OCI-LY1 (cell line): Measurements from ENCODE around the gene VSTM4.

ENCODE experiments used
- H2AFZ ChIP-seq: fragments of 200-600 bp; sonication (generic), shearing (Covaris generic); 2 replicates; pipeline ENCODE4 v1.6.0; 2014; ENCODE audit warnings: antibody characterized with exemption, mild to moderate bottlenecking, low read length
- H3F3A ChIP-seq: fragments of 200-600 bp; sonication (generic), shearing (Covaris generic); 2 replicates; pipeline ENCODE4 v1.6.0; 2014; ENCODE audit warnings: mild to moderate bottlenecking, antibody characterized with exemption, low read length, moderate library complexity; ENCODE audit not compliant: insufficient read depth
- H3K27ac ChIP-seq: fragments of 200-600 bp; sonication (generic); 2 replicates; pipeline ENCODE4 v1.5.1; 2014; ENCODE audit warnings: low read length, mixed run types, mild to moderate bottlenecking, low read depth; ENCODE audit not compliant: poor library complexity, severe bottlenecking
- H3K27me3 ChIP-seq: fragments of 200-600 bp; sonication (generic); 2 replicates; pipeline ENCODE4 v1.6.0; 2014; ENCODE audit warnings: antibody characterized with exemption, mild to moderate bottlenecking, low read length, moderate library complexity; ENCODE audit not compliant: insufficient read depth
- H3K36me3 ChIP-seq: fragments of 200-600 bp; sonication (generic); 2 replicates; pipeline ENCODE4 v1.6.1; 2014; ENCODE audit warnings: mild to moderate bottlenecking, antibody characterized with exemption, low read length, moderate library complexity, mixed read lengths; ENCODE audit not compliant: insufficient read depth
- H3K4me1 ChIP-seq: fragments of 200-600 bp; sonication (generic); 2 replicates; pipeline ENCODE4 v1.5.1; 2014; ENCODE audit warnings: mild to moderate bottlenecking, low read length, moderate library complexity; ENCODE audit not compliant: insufficient read depth, severe bottlenecking
- H3K4me2 ChIP-seq: fragments of 200-600 bp; sonication (generic), shearing (Covaris generic); 2 replicates; pipeline ENCODE4 v1.6.1; 2014; ENCODE audit warnings: low read length
- H3K4me3 ChIP-seq: fragments of 200-600 bp; sonication (generic); 2 replicates; pipeline ENCODE4 v1.5.1; 2014; ENCODE audit warnings: low read length, low read depth, mild to moderate bottlenecking, mixed read lengths; ENCODE audit not compliant: poor library complexity, severe bottlenecking
- H3K79me2 ChIP-seq: fragments of 200-600 bp; shearing (Covaris generic); 2 replicates; pipeline ENCODE4 v1.6.1; 2016; ENCODE audit warnings: mixed run types, low read length, mixed read lengths; ENCODE audit not compliant: insufficient read depth
- H3K9ac ChIP-seq: fragments of 200-600 bp; sonication (generic), shearing (Covaris generic); 2 replicates; pipeline ENCODE4 v1.6.1; 2014; ENCODE audit warnings: mild to moderate bottlenecking, low read length, mixed read lengths
- H3K9me2 ChIP-seq: fragments of 200-600 bp; sonication (generic), shearing (Covaris generic); 2 replicates; pipeline ENCODE4 v1.6.1; 2014; ENCODE audit warnings: low read depth, mild to moderate bottlenecking, low read length, mixed read lengths
- H3K9me3 ChIP-seq: fragments of 200-600 bp; shearing (Covaris generic); 2 replicates; pipeline ENCODE4 v1.6.1; 2014; ENCODE audit warnings: low read length, mixed read lengths
- H4K20me1 ChIP-seq: fragments of 200-600 bp; sonication (generic), shearing (Covaris generic); 2 replicates; pipeline ENCODE4 v1.6.0; 2016; ENCODE audit warnings: mild to moderate bottlenecking, low read length; ENCODE audit not compliant: insufficient read depth
- CTCF ChIP-seq: fragments of 200-600 bp; sonication (generic), shearing (Covaris generic); IDR thresholded peaks from 2 replicates; pipeline ENCODE4 v1.5.1; 2017; ENCODE audit warnings: mild to moderate bottlenecking, antibody characterized with exemption, low read length, moderate library complexity, mixed read lengths
- EZH2 ChIP-seq: fragments of 200-600 bp; sonication (generic), shearing (Covaris generic); IDR thresholded peaks from 2 replicates; pipeline ENCODE4 v1.8.0; 2017; ENCODE audit warnings: borderline replicate concordance, mixed run types, mild to moderate bottlenecking, antibody characterized with exemption, low read length, moderate library complexity, mixed read lengths

The VSTM4 gene

GRCh38 chr10:49104323-49104722, 11.0 kb downstream of the VSTM4 start:
- Histone ChIP-seq H3K9ac (no peak overlapping the region), H3K27ac (no peak overlapping the region), H3K9me2 (no peaks in the 10 kb centered on the region), H3K79me2 (no peaks in the 10 kb centered on the region), H3F3A (no peaks in the 10 kb centered on the region), H3K4me2 (no peak overlapping the region), H3K4me1 (no peaks in the 10 kb centered on the region), H3K27me3 (no peaks in the 10 kb centered on the region; the same call in 1 of the 2 replicates), H3K9me3 (no peaks in the 10 kb centered on the region), H3K36me3 (no peaks in the 10 kb centered on the region), H4K20me1 (no peaks in the 10 kb centered on the region), H2AFZ (no peak overlapping the region), H3K4me3 (no peak overlapping the region)
- no peak for TF ChIP-seq CTCF
- TF ChIP-seq EZH2 = no peak

- H3K27me3 ChIP-seq = no peaks in the 10 kb centered on the region; the same call in 1 of the 2 replicates
- no peak overlapping the region for H3K9ac ChIP-seq
Measured at GRCh38 chr10:49103761-49104160, 11.6 kb downstream of the VSTM4 start.

GRCh38 chr10:49099046-49099445, 16.3 kb downstream of the VSTM4 start:
- Histone ChIP-seq H3K9me2 (no peaks in the 10 kb centered on the region), H3K9ac (no peak overlapping the region), H4K20me1 (no peaks in the 10 kb centered on the region), H3K27ac (no peak overlapping the region), H3K4me1 (no peaks in the 10 kb centered on the region), H3K9me3 (no peaks in the 10 kb centered on the region), H3K4me3 (no peak overlapping the region), H3K79me2 (no peaks in the 10 kb centered on the region), H3F3A (no peaks in the 10 kb centered on the region), H2AFZ (no peak overlapping the region), H3K27me3 (no peaks in the 10 kb centered on the region; the same call in 1 of the 2 replicates), H3K36me3 (no peaks in the 10 kb centered on the region), H3K4me2 (no peak overlapping the region)
- TF ChIP-seq CTCF (no peak), EZH2 (no peak)

More at GRCh38 chr10:49103761-49104160, 11.6 kb downstream of the VSTM4 start:
- TF ChIP-seq EZH2 (no peak), CTCF (no peak)
- Histone ChIP-seq H3K9me2 (no peaks in the 10 kb centered on the region), H3K9me3 (no peaks in the 10 kb centered on the region), H3K36me3 (no peaks in the 10 kb centered on the region), H3K27ac (no peak overlapping the region), H3K4me3 (no peak overlapping the region), H2AFZ (no peak overlapping the region), H3K4me2 (no peak overlapping the region), H3K79me2 (no peaks in the 10 kb centered on the region), H3F3A (no peaks in the 10 kb centered on the region), H3K4me1 (no peaks in the 10 kb centered on the region), H4K20me1 (no peaks in the 10 kb centered on the region)
